ENCODE results near the gene AKR1E2. TPM values are rescaled to one million over a fixed set of nuclear protein-coding genes. Genes with fewer than 3 reads are reported as not detected.

Gene AKR1E2
- total RNA-seq, 1 donor from 2014 or later, result 8.7 TPM

GRCh38 chr10:4781955-4782354, 44.1 kb upstream of the AKR1E2 start:
- no peak for DNase-seq
- no peak overlapping the region for H3K27ac Mint-ChIP-seq (ENCODE audit: unreplicated experiment)
- no peak overlapping the region for H3K4me3 Mint-ChIP-seq (ENCODE audit: unreplicated experiment)
- no peaks in the 10 kb centered on the region for H3K9me3 Mint-ChIP-seq (ENCODE audit: unreplicated experiment)
- no peak for TF ChIP-seq CTCF (IDR thresholded peaks at IDR 0.05; ENCODE audit: partially characterized antibody, unreplicated experiment)
- H3K4me1 Mint-ChIP-seq (ENCODE audit: low read depth, unreplicated experiment), result no peaks in the 10 kb centered on the region
- no peaks in the 10 kb centered on the region for H3K27me3 Mint-ChIP-seq (ENCODE audit: unreplicated experiment)
- H3K36me3 Mint-ChIP-seq (ENCODE audit: unreplicated experiment), result no peaks in the 10 kb centered on the region

- Mint-ChIP-seq H3K4me1 (ENCODE audit: low read depth, unreplicated experiment) (no peaks in the 10 kb centered on the region), H3K27me3 (ENCODE audit: unreplicated experiment) (no peaks in the 10 kb centered on the region), H3K9me3 (ENCODE audit: unreplicated experiment) (no peaks in the 10 kb centered on the region), H3K36me3 (ENCODE audit: unreplicated experiment) (no peaks in the 10 kb centered on the region), H3K4me3 (ENCODE audit: unreplicated experiment) (no peak overlapping the region), H3K27ac (ENCODE audit: unreplicated experiment) (no peak overlapping the region)
- TF ChIP-seq CTCF (IDR thresholded peaks at IDR 0.05; ENCODE audit: partially characterized antibody, unreplicated experiment), result no peak
- no peak for DNase-seq
Measured at GRCh38 chr10:4784667-4785333, 41.2 kb upstream of the AKR1E2 start.

GRCh38 chr10:4786043-4786839, 39.8 kb upstream of the AKR1E2 start:
- H3K9me3 Mint-ChIP-seq (ENCODE audit: unreplicated experiment), result no peaks in the 10 kb centered on the region
- H3K4me1 Mint-ChIP-seq (ENCODE audit: low read depth, unreplicated experiment), result no peaks in the 10 kb centered on the region

GRCh38 chr10:4790045-4790444, 36.0 kb upstream of the AKR1E2 start:
- Mint-ChIP-seq H3K27me3 (ENCODE audit: unreplicated experiment) (no peaks in the 10 kb centered on the region), H3K36me3 (ENCODE audit: unreplicated experiment) (no peaks in the 10 kb centered on the region), H3K4me3 (ENCODE audit: unreplicated experiment) (no peak overlapping the region), H3K27ac (ENCODE audit: unreplicated experiment) (no peak overlapping the region), H3K4me1 (ENCODE audit: low read depth, unreplicated experiment) (no peaks in the 10 kb centered on the region), H3K9me3 (ENCODE audit: unreplicated experiment) (no peaks in the 10 kb centered on the region)
- TF ChIP-seq CTCF (IDR thresholded peaks at IDR 0.05; ENCODE audit: partially characterized antibody, unreplicated experiment), result no peak
- no peak for DNase-seq

More at GRCh38 chr10:4786043-4786839, 39.8 kb upstream of the AKR1E2 start:
- H3K27ac Mint-ChIP-seq (ENCODE audit: unreplicated experiment), result no peak overlapping the region
- no peak for TF ChIP-seq CTCF (IDR thresholded peaks at IDR 0.05; ENCODE audit: partially characterized antibody, unreplicated experiment)
- DNase-seq, result no peak
- H3K27me3 Mint-ChIP-seq (ENCODE audit: unreplicated experiment), result no peaks in the 10 kb centered on the region
- no peaks in the 10 kb centered on the region for H3K36me3 Mint-ChIP-seq (ENCODE audit: unreplicated experiment)
- no peak overlapping the region for H3K4me3 Mint-ChIP-seq (ENCODE audit: unreplicated experiment)

- Mint-ChIP-seq H3K4me3 (ENCODE audit: unreplicated experiment) (no peak overlapping the region), H3K4me1 (ENCODE audit: low read depth, unreplicated experiment) (no peaks in the 10 kb centered on the region), H3K27me3 (ENCODE audit: unreplicated experiment) (no peaks in the 10 kb centered on the region), H3K9me3 (ENCODE audit: unreplicated experiment) (peaks cover 1% of the 10 kb centered on the region), H3K27ac (ENCODE audit: unreplicated experiment) (no peak overlapping the region), H3K36me3 (ENCODE audit: unreplicated experiment) (no peaks in the 10 kb centered on the region)
- no peak for DNase-seq
- no peak for TF ChIP-seq CTCF (IDR thresholded peaks at IDR 0.05; ENCODE audit: partially characterized antibody, unreplicated experiment)
Measured at GRCh38 chr10:4790922-4791321, 35.1 kb upstream of the AKR1E2 start.

All from glutamatergic neuron (in vitro differentiated cells).